Measurements from ENCODE around the gene C8A. TPM values are rescaled to one million over a fixed set of nuclear protein-coding genes. Genes with fewer than 3 reads are reported as not detected.

The C8A gene
- polyA plus RNA-seq, 3 donors from 2014 or later = not detected

DNA sequence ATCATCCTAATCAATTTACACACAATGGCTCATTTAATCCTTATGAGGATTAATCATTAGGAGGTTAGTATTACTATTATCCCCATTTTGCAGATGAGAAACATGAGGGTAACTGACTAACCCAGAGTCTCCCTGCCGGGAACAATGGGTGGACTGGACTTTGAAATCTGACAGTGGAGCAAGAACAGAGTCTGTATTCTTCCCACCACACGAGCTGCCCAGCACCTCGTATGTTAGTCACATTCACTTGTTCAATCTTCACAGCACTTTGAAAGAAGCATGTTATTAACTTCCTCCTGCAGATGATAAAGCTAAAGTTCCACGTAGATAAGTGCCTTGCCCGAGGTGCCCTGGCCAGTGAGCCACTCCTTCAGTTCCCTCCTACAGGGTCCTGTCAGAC is 98.8 kb downstream of the C8A start:
- Mint-ChIP-seq H3K9me3 (no peaks in the 10 kb centered on the region), H3K27me3 (ENCODE audit: low read depth in 3 of 3) (peaks cover 0 to 4% (median 0%) of the 10 kb centered on the region in 3 donors), H3K4me3 (no peak overlapping the region), H3K36me3 (no peaks in the 10 kb centered on the region), H3K4me1 (peaks cover 7 to 10% of the 10 kb centered on the region in 2 donors), H3K27ac (no peak overlapping the region)
- DNase-seq = no peak

GRCh38 chr1:56954664-56955063 is 100.1 kb downstream of the C8A start:
- peak overlapping the region in 1 of 6 donors; percentile 43 for H3K27ac Mint-ChIP-seq
- H3K36me3 Mint-ChIP-seq = no peaks in the 10 kb centered on the region
- peak in 2 of 3 donors; percentile 11 to 13 for DNase-seq
- H3K9me3 Mint-ChIP-seq = no peaks in the 10 kb centered on the region
- H3K4me1 Mint-ChIP-seq = peaks cover 7 to 12% of the 10 kb centered on the region in 2 donors
- peaks cover 0 to 4% (median 0%) of the 10 kb centered on the region in 3 donors for H3K27me3 Mint-ChIP-seq (ENCODE audit: low read depth in 3 of 3)
- no peak overlapping the region for H3K4me3 Mint-ChIP-seq

GRCh38 chr1:56957931-56958330 is 103.3 kb downstream of the C8A start:
- Mint-ChIP-seq H3K36me3 (no peaks in the 10 kb centered on the region), H3K4me3 (no peak overlapping the region), H3K9me3 (no peaks in the 10 kb centered on the region), H3K27me3 (ENCODE audit: low read depth in 3 of 3) (peaks cover 0 to 2% (median 0%) of the 10 kb centered on the region in 3 donors), H3K27ac (no peak overlapping the region), H3K4me1 (peaks cover 7 to 12% of the 10 kb centered on the region in 2 donors)
- no peak for DNase-seq

DNA sequence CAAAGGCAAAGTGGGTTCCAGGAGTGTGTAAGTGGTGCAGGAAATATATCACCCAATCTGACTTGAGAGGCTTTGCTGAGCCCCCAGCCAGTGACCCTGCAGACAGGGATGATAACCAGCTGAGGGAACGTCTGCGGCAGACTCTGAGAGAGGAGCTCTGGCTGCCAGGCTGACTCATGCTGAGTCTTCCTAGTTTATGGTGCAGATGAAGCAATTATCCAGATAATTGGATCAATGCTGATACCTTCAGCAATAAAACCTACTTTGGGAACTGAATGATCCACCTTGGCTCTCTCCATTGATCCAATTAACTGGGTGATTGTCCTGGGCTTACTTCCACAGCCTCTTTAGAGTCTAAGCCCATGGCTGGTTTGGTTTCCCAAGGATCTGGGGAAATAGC is 103.9 kb downstream of the C8A start:
- no peak for DNase-seq
- no peak overlapping the region for H3K27ac Mint-ChIP-seq
- no peak overlapping the region for H3K4me3 Mint-ChIP-seq
- H3K9me3 Mint-ChIP-seq = no peaks in the 10 kb centered on the region
- no peaks in the 10 kb centered on the region for H3K36me3 Mint-ChIP-seq
- H3K27me3 Mint-ChIP-seq (ENCODE audit: low read depth in 3 of 3) = peaks cover 0 to 2% (median 0%) of the 10 kb centered on the region in 3 donors
- peaks cover 7 to 12% of the 10 kb centered on the region in 2 donors for H3K4me1 Mint-ChIP-seq

- no peaks in the 10 kb centered on the region for H3K27me3 Mint-ChIP-seq (ENCODE audit: low read depth in 3 of 3)
- peaks cover 0 to 2% of the 10 kb centered on the region in 2 donors for H3K4me1 Mint-ChIP-seq
- H3K27ac Mint-ChIP-seq = no peak overlapping the region
- no peaks in the 10 kb centered on the region for H3K9me3 Mint-ChIP-seq
- H3K4me3 Mint-ChIP-seq = no peak overlapping the region
- no peak for DNase-seq
- no peaks in the 10 kb centered on the region for H3K36me3 Mint-ChIP-seq
Measured at GRCh38 chr1:56961426-56961825, 106.8 kb downstream of the C8A start.

DNA sequence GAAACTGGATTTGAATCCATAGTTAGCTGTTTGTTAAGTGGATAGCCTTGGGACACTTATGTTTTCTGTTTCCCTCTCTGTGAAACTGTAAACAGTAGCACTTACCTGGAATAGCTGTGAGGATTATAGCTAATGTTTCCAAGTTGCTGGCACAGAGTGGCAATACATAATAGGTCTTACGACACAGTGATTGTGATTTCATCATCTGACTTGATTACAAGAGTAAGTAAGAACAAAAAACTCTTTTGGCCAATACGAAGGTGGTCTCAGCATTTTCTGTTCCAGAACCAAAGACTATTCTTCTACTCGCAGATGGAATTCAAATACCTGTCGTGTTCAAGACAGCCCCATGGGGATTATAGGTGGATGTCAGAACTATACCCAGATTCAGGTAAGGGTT is 109.1 kb downstream of the C8A start:
- Mint-ChIP-seq H3K27me3 (ENCODE audit: low read depth in 3 of 3) (peaks cover 0 to 3% (median 0%) of the 10 kb centered on the region in 3 donors), H3K27ac (no peak overlapping the region), H3K4me3 (no peak overlapping the region), H3K36me3 (no peaks in the 10 kb centered on the region), H3K9me3 (no peaks in the 10 kb centered on the region), H3K4me1 (peaks cover 0 to 2% of the 10 kb centered on the region in 2 donors)
- DNase-seq = no peak

DNA sequence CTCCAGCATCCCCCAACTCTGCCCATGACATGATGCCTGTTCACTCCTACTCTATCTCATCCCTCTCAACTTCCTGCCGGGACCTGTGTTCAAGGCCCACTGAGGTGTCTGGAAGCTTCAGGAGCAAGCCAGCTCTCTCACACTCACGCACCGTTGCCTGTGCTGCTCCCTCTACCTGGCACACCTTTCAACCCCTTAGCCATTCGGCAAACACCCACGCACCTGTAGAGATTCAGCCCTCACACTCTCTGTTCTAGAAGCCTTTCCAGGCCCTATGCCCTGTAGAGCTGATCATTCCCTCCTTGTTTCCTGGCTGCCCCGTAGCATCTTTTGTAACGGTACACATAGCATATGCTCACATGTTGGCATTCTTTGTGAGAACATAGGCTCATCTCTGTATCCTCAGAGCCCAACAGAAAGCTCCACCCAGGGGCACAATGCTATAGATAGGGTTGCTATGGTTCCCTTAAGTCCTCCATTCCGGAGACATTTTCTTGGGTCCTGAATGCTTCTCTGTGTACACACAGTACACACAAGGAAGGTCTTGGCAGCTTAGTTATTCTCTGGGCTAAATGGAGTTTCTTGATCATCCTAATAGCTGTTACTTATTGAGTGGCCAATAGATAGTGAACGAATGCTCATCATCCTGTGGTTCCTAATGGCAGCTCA is 109.9 kb downstream of the C8A start:
- no peak for DNase-seq
- H3K9me3 Mint-ChIP-seq = no peaks in the 10 kb centered on the region
- no peaks in the 10 kb centered on the region for H3K4me1 Mint-ChIP-seq
- peaks cover 0 to 4% (median 0%) of the 10 kb centered on the region in 3 donors for H3K27me3 Mint-ChIP-seq (ENCODE audit: low read depth in 3 of 3)
- no peak overlapping the region for H3K27ac Mint-ChIP-seq
- H3K36me3 Mint-ChIP-seq = no peaks in the 10 kb centered on the region
- H3K4me3 Mint-ChIP-seq = no peak overlapping the region

DNA sequence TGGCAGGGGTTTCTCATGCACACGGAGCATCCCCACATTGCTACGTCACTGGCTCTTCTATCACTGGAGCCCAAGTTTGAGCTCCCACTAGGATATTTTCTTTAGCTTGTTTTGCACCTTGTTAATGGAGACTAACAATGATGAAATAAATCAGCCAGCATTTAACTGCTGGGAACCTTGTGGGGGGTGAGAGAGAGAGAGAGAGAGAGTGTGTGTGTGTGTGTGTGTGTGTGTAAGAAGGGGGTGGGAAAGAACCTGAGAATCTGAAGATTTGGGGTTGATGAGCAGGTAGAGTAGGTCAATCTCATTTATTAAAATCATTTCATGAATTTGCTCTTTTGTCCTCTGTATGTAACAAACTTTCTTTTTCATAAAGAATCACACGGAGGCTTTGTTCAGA is 110.6 kb downstream of the C8A start:
- no peak for DNase-seq
- no peak overlapping the region for H3K27ac Mint-ChIP-seq
- no peaks in the 10 kb centered on the region for H3K9me3 Mint-ChIP-seq
- H3K4me1 Mint-ChIP-seq = no peaks in the 10 kb centered on the region
- no peak overlapping the region for H3K4me3 Mint-ChIP-seq
- peaks cover 0 to 4% (median 0%) of the 10 kb centered on the region in 3 donors for H3K27me3 Mint-ChIP-seq (ENCODE audit: low read depth in 3 of 3)
- H3K36me3 Mint-ChIP-seq = no peaks in the 10 kb centered on the region

- no peaks in the 10 kb centered on the region for H3K36me3 Mint-ChIP-seq
- H3K4me1 Mint-ChIP-seq = no peaks in the 10 kb centered on the region
- H3K27ac Mint-ChIP-seq = no peak within 1 kb of the TSS
- no peak within 1 kb of the TSS for H3K4me3 Mint-ChIP-seq
- H3K27me3 Mint-ChIP-seq (ENCODE audit: low read depth in 3 of 3) = peaks cover 0 to 4% (median 0%) of the 10 kb centered on the region in 3 donors
- no peaks in the 10 kb centered on the region for H3K9me3 Mint-ChIP-seq
- DNase-seq = no peak
Measured at GRCh38 chr1:56965916-56966697, 111.5 kb downstream of the C8A start, which contains the start of gene C8B. Gene C8B, minus strand, starts transcription at chr1:56966015. Its CDS starts 67 bp downstream, at chr1:56965948.

GRCh38 chr1:56966698-56966999 is 112.1 kb downstream of the C8A start:
- Mint-ChIP-seq H3K27me3 (ENCODE audit: low read depth in 3 of 3) (peaks cover 0 to 4% (median 2%) of the 10 kb centered on the region in 3 donors), H3K4me3 (no peak overlapping the region), H3K9me3 (no peaks in the 10 kb centered on the region), H3K36me3 (no peaks in the 10 kb centered on the region), H3K27ac (no peak overlapping the region), H3K4me1 (no peaks in the 10 kb centered on the region)
- no peak for DNase-seq

- no peak for DNase-seq
- H3K27me3 Mint-ChIP-seq (ENCODE audit: low read depth in 3 of 3) = peaks cover 0 to 4% (median 2%) of the 10 kb centered on the region in 3 donors
- no peaks in the 10 kb centered on the region for H3K9me3 Mint-ChIP-seq
- no peak overlapping the region for H3K27ac Mint-ChIP-seq
- H3K36me3 Mint-ChIP-seq = no peaks in the 10 kb centered on the region
- no peaks in the 10 kb centered on the region for H3K4me1 Mint-ChIP-seq
- no peak overlapping the region for H3K4me3 Mint-ChIP-seq
Measured at GRCh38 chr1:56967355-56967754, 112.8 kb downstream of the C8A start.

Other genes starting within 250 kb of the C8A start
- not detected for gene PRKAA2, start 209.5 kb upstream of the C8A start, polyA plus RNA-seq
- gene FYB2, start 35.4 kb upstream of the C8A start, polyA plus RNA-seq = not detected
- gene C8B, start 111.2 kb downstream of the C8A start, polyA plus RNA-seq = not detected

Data from immature natural killer cell (primary cell).